Right atrium auricular region (tissue), 2 donors: Measurements from ENCODE around the gene IRAK3. TPM values are rescaled to one million over a fixed set of nuclear protein-coding genes. Genes with fewer than 3 reads are reported as not detected.

Experiments used
- DNase-seq: peaks from one replicate; pipeline ENCODE4 v3.0.0-alpha.2; 2019; ENCODE audit warnings: low spot score
- H3K27ac ChIP-seq, 2 donors: fragments of 200-600 bp; sonication (generic); 1 replicate in 1 of 2; 2 replicates in 1 of 2; pipeline ENCODE4 v1.5.1; 2016 to 2019
- H3K27me3 ChIP-seq, 2 donors: fragments of 200-600 bp; sonication (generic); one replicate each; pipeline versions ENCODE4 v1.5.1 to v1.6.0; 2017 to 2019
- H3K36me3 ChIP-seq: fragments of 200-600 bp; sonication (generic); one replicate; pipeline ENCODE4 v1.5.1; 2016
- H3K4me1 ChIP-seq, 2 donors: fragments of 200-600 bp; sonication (generic); one replicate each; pipeline versions ENCODE4 v1.5.1 to v1.6.0; 2017 to 2019
- H3K4me3 ChIP-seq, 2 donors: fragments of 200-600 bp; sonication (generic); 1 replicate in 1 of 2; 2 replicates in 1 of 2; pipeline ENCODE4 v1.5.1; 2017 to 2019; ENCODE audit warnings: mild to moderate bottlenecking in 1 of 2, moderate library complexity in 1 of 2
- H3K9me3 ChIP-seq, 2 donors: fragments of 200-600 bp; sonication (generic); one replicate each; pipeline ENCODE4 v1.5.1; 2019
- CTCF ChIP-seq, 2 donors: fragments of 200-600 bp; sonication (generic); IDR thresholded peaks; one replicate each; pipeline ENCODE4 v1.5.1; 2019; ENCODE audit warnings: antibody characterized with exemption in 2 of 2
- total RNA-seq, 2 donors: library from RNA; depleted of rRNA; stranded (reverse); fragments of >200 nt; gene quantifications; one replicate each; pipeline ENCODE4 v1.1.0, GENCODE V29; 2016

The IRAK3 gene
- total RNA-seq, 2 donors from 2014 or later, result 12.3 to 15.8 TPM

- Histone ChIP-seq H3K9me3 (no peaks in the 10 kb centered on the region), H3K27me3 (no peaks in the 10 kb centered on the region), H3K36me3 (peaks cover 41% of the 10 kb centered on the region), H3K4me3 (no peak overlapping the region), H3K27ac (no peak overlapping the region), H3K4me1 (peaks cover 0 to 12% of the 10 kb centered on the region in 2 donors)
- TF ChIP-seq CTCF (IDR thresholded peaks at IDR 0.05), result no peak
- DNase-seq, result no peak
Measured at GRCh38 chr12:66243911-66244310, 54.9 kb downstream of the IRAK3 start.

GRCh38 chr12:66244446-66244845 is 55.4 kb downstream of the IRAK3 start:
- Histone ChIP-seq H3K36me3 (peaks cover 42% of the 10 kb centered on the region), H3K27me3 (no peaks in the 10 kb centered on the region)

GRCh38 chr12:66247741-66248140 is 58.7 kb downstream of the IRAK3 start:
- no peak for DNase-seq
- Histone ChIP-seq H3K27ac (no peak overlapping the region), H3K36me3 (peaks cover 42% of the 10 kb centered on the region), H3K9me3 (no peaks in the 10 kb centered on the region), H3K4me1 (no peaks in the 10 kb centered on the region), H3K27me3 (no peaks in the 10 kb centered on the region), H3K4me3 (no peak overlapping the region)
- no peak for TF ChIP-seq CTCF (IDR thresholded peaks at IDR 0.05)

More at GRCh38 chr12:66244446-66244845, 55.4 kb downstream of the IRAK3 start:
- Histone ChIP-seq H3K27ac (no peak overlapping the region), H3K9me3 (no peaks in the 10 kb centered on the region), H3K4me1 (peaks cover 0 to 9% of the 10 kb centered on the region in 2 donors), H3K4me3 (no peak overlapping the region)
- TF ChIP-seq CTCF (IDR thresholded peaks at IDR 0.05), result no peak
- no peak for DNase-seq

- H3K36me3 ChIP-seq, result peaks cover 19% of the 10 kb centered on the region
- no peak overlapping the region for H3K4me3 ChIP-seq
- no peak for DNase-seq
- H3K4me1 ChIP-seq, result no peaks in the 10 kb centered on the region
- no peak overlapping the region for H3K27ac ChIP-seq
- no peaks in the 10 kb centered on the region for H3K9me3 ChIP-seq
- TF ChIP-seq CTCF (IDR thresholded peaks at IDR 0.05), result no peak
- H3K27me3 ChIP-seq, result no peaks in the 10 kb centered on the region
Measured at GRCh38 chr12:66251049-66251448, 62.0 kb downstream of the IRAK3 start.

GRCh38 chr12:66252771-66253170 is 63.8 kb downstream of the IRAK3 start:
- H3K27me3 ChIP-seq, result no peaks in the 10 kb centered on the region
- H3K9me3 ChIP-seq, result no peaks in the 10 kb centered on the region
- no peaks in the 10 kb centered on the region for H3K4me1 ChIP-seq
- no peak for DNase-seq
- H3K27ac ChIP-seq, result no peak overlapping the region
- peaks cover 8% of the 10 kb centered on the region for H3K36me3 ChIP-seq
- no peak for TF ChIP-seq CTCF (IDR thresholded peaks at IDR 0.05)
- no peak overlapping the region for H3K4me3 ChIP-seq

GRCh38 chr12:66255737-66256136 is 66.7 kb downstream of the IRAK3 start:
- TF ChIP-seq CTCF (IDR thresholded peaks at IDR 0.05), result no peak
- Histone ChIP-seq H3K27me3 (no peaks in the 10 kb centered on the region), H3K27ac (no peak overlapping the region), H3K4me1 (no peaks in the 10 kb centered on the region), H3K4me3 (no peak overlapping the region), H3K9me3 (no peaks in the 10 kb centered on the region), H3K36me3 (no peaks in the 10 kb centered on the region)
- DNase-seq, result no peak
